Ovary (tissue), 9 donors: Measurements from ENCODE around the gene TGM2. TPM values are rescaled to one million over a fixed set of nuclear protein-coding genes. Genes with fewer than 3 reads are reported as not detected.

ENCODE experiments used
- DNase-seq, 5 donors: peaks; one replicate each; pipeline ENCODE4 v3.0.0-alpha.2; 2019 to 2020
- H3K27ac ChIP-seq, 2 donors: fragments of 200-600 bp; one replicate each; pipeline versions ENCODE4 v1.5.1 to v1.8.0; 2019 to 2022
- H3K27me3 ChIP-seq: fragments of 200-600 bp; one replicate; pipeline ENCODE4 v1.8.0; 2022
- H3K36me3 ChIP-seq: fragments of 200-600 bp; sonication (generic); one replicate; pipeline ENCODE4 v1.5.1; 2019
- H3K4me1 ChIP-seq: one replicate; pipeline ENCODE4 v1.8.1; 2013; ENCODE audit warnings: mild to moderate bottlenecking, moderate library complexity; ENCODE audit not compliant: insufficient read depth
- H3K4me3 ChIP-seq: fragments of 200-600 bp; sonication (generic); one replicate; pipeline ENCODE4 v1.5.1; 2017
- H3K9me3 ChIP-seq, 2 donors: fragments of 200-600 bp in 1 of 2; sonication (generic) in 1 of 2; one replicate each; pipeline versions ENCODE4 v1.5.1 to v1.8.1; 2013 to 2019; ENCODE audit warnings: mild to moderate bottlenecking in 1 of 2, moderate library complexity in 1 of 2
- EP300 ChIP-seq: sonication (generic); formaldehyde crosslinking; IDR thresholded peaks from one replicate; pipeline ENCODE4 v1.6.1; 2017; ENCODE audit warnings: antibody characterized with exemption
- POLR2A ChIP-seq: fragments of 450-650 bp; IDR thresholded peaks from one replicate; pipeline ENCODE4 v1.6.1; 2017; ENCODE audit warnings: antibody characterized with exemption, mild to moderate bottlenecking, moderate library complexity
- WGBS, 3 donors: extraction: QIAGEN DNeasy Blood & Tissue Kit in 1 of 3; methylation state at CpG; one replicate each; pipeline versions ENCODE4 v1.1.5 to v1.1.7; 2013 to 2017; 5-methylcytosine and 5-hydroxymethylcytosine counted together
- intact Hi-C, 4 donors: fragments of 100-400 bp; cut with DNase I; formaldehyde crosslinking; loops; one replicate each; pipeline versions ENCODE4 v1.11.0 to v1.15.1; 2022 to 2023
- polyA plus RNA-seq, 2 donors: library from polyadenylated mRNA; stranded (reverse); fragments of 200-250 nt in 1 of 2; fragments of 350-450 nt in 1 of 2; fragmentation: Illumina TruSeq in 1 of 2; extraction: RNeasy Lipid Tissue Mini Kit (QIAGEN cat#74804) in 1 of 2; gene quantifications; one replicate each; pipeline ENCODE4 v1.2.3, GENCODE V29; 2013 to 2014
- total RNA-seq, 7 donors: library from RNA; depleted of rRNA in 2 of 7; stranded (reverse); fragments of >200 nt in 2 of 7; fragmentation: NEBNext Ultra II Directional in 3 of 7; extraction: Animal tissue kit (Norgen Biotek cat#: 25700) in 3 of 7; gene quantifications; one replicate each; pipeline versions ENCODE4 v1.1.0 to v1.2.4, GENCODE V29; 2016 to 2023
- TF ChIP-seq, protein P1 (sequence below), 3 donors: fragments of 450-650 bp in 2 of 3; fragments of 200-600 bp in 1 of 3; IDR thresholded peaks; one replicate each; pipeline versions ENCODE4 v1.5.1 to v1.8.0; 2016 to 2022; ENCODE audit warnings: antibody characterized with exemption in 3 of 3, mild to moderate bottlenecking in 1 of 3
- donor health status: DM: no; HTN: no; CAD: no; lungs with moderate emphysema.
- donor health status: DM: no; HTN: no; CAD: no.
- donor health status: Bipolar disorder and iron deficiency.
- donor health status: DM: yes; HTN: yes; CAD: no.
- donor health status: DM: no; HTN: no; CAD: no.
- donor health status: DM: yes; HTN: yes; CAD: no.

The TGM2 gene
- total and polyA plus RNA-seq, 9 donors, result 15.0 to 320 (median 52.8) TPM

DNA sequence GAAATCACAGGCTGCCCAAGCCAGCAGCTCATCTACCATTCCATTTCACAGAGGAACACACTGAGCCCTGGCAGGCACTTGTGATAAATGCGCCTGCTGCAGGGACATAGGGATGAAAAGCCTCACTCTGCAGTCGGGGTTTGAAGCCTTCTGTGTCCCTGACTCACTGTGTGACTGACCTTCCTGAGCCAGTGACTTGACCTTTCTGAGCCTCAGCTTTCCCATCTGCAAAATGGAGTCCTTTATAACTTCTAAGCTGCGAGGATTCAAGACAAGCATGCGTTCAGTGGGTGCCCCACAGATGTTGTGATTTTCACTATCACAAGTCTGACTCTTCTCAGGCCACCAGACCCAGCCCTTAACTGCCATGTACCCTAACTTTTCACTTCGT, 5.5 kb downstream of the TGM2 start:
- 87 to 91% (median 90%) methylated on average over 5 of the region's 5 CpGs for WGBS, 3 donors
- Histone ChIP-seq H3K4me3 (no peak overlapping the region), H3K9me3 (no peaks in the 10 kb centered on the region), H3K36me3 (no peaks in the 10 kb centered on the region), H3K27me3 (no peaks in the 10 kb centered on the region), H3K27ac (no peak overlapping the region), H3K4me1 (peaks cover under 1% of the 10 kb centered on the region)
- TF ChIP-seq, protein P1, sequence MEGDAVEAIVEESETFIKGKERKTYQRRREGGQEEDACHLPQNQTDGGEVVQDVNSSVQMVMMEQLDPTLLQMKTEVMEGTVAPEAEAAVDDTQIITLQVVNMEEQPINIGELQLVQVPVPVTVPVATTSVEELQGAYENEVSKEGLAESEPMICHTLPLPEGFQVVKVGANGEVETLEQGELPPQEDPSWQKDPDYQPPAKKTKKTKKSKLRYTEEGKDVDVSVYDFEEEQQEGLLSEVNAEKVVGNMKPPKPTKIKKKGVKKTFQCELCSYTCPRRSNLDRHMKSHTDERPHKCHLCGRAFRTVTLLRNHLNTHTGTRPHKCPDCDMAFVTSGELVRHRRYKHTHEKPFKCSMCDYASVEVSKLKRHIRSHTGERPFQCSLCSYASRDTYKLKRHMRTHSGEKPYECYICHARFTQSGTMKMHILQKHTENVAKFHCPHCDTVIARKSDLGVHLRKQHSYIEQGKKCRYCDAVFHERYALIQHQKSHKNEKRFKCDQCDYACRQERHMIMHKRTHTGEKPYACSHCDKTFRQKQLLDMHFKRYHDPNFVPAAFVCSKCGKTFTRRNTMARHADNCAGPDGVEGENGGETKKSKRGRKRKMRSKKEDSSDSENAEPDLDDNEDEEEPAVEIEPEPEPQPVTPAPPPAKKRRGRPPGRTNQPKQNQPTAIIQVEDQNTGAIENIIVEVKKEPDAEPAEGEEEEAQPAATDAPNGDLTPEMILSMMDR (IDR thresholded peaks at IDR 0.05), result no peak
- intact Hi-C loops, result loop anchor here in 1 of 4 donors (10.0 kb wide), 1 partner anchor 85 kb away; no protein-coding TSS in a partner anchor
- DNase-seq, result no peak

DNA sequence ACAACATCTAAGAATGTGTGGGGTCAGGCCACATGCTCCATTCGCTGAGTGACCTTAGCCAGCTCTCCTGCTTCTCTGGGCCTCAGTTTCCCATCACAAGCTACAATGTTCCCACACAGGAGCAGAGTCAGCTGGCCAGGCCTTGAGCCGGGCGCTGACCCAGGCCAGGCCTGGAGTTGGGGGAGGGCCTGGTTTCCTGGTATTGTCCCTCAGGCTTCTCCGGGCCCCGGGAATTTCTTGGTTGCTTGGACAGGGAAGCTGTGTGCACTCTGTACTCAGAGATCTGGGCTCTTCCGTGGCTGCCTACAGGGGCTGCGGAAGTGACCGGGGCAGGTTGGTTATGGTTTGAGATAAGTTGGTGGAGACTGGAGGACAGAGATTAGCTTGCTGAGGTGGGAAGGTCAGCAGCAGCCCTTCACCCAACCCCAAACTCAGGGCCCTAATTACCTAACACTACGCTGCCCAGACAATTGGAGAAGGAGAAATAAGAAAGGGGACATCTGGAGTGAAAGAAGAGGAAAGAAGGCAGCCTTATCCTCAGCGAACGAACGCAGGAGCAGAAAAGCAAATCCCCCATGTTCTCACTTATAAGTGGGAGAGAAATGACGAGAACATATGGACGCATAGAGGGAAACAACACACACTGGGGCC, 6.2 kb downstream of the TGM2 start:
- H3K36me3 ChIP-seq, result no peaks in the 10 kb centered on the region
- WGBS, 3 donors, result 63 to 73% (median 67%) methylated on average over 14 of the region's 14 CpGs
- TF ChIP-seq, protein P1 (IDR thresholded peaks at IDR 0.05), result no peak
- TF ChIP-seq EP300 (no peak), POLR2A (no peak)
- H3K9me3 ChIP-seq, result no peaks in the 10 kb centered on the region
- H3K27ac ChIP-seq, result no peak overlapping the region
- DNase-seq, result no peak
- intact Hi-C loops, result loop anchor here in 1 of 4 donors (10.0 kb wide), 1 partner anchor 84 kb away; no protein-coding TSS in a partner anchor
- H3K27me3 ChIP-seq, result no peaks in the 10 kb centered on the region
- H3K4me3 ChIP-seq, result no peak overlapping the region
- H3K4me1 ChIP-seq, result no peaks in the 10 kb centered on the region

- no peak overlapping the region for H3K4me3 ChIP-seq
- WGBS, 3 donors, result 80 to 90% (median 85%) methylated on average over 14 of the region's 14 CpGs
- H3K36me3 ChIP-seq, result no peaks in the 10 kb centered on the region
- DNase-seq, result no peak
- TF ChIP-seq EP300 (no peak), POLR2A (no peak)
- TF ChIP-seq, protein P1 (IDR thresholded peaks at IDR 0.05), result no peak
- H3K9me3 ChIP-seq, result no peaks in the 10 kb centered on the region
- intact Hi-C loops, result loop anchor here in 1 of 4 donors (10.0 kb wide), 1 partner anchor 83 kb away; no protein-coding TSS in a partner anchor
- no peaks in the 10 kb centered on the region for H3K27me3 ChIP-seq
- H3K4me1 ChIP-seq, result no peaks in the 10 kb centered on the region
- H3K27ac ChIP-seq, result no peak overlapping the region
Measured at GRCh38 chr20:38157635-38158495, 7.2 kb downstream of the TGM2 start.

- Histone ChIP-seq H3K4me3 (no peak overlapping the region), H3K36me3 (no peaks in the 10 kb centered on the region), H3K9me3 (no peaks in the 10 kb centered on the region), H3K27me3 (no peaks in the 10 kb centered on the region), H3K4me1 (peaks cover 2% of the 10 kb centered on the region), H3K27ac (no peak overlapping the region)
- DNase-seq, result peak in 1 of 5 donors; percentile 54
- 57 to 66% (median 60%) methylated on average over 11 of the region's 11 CpGs for WGBS, 3 donors
- intact Hi-C loops, result loop anchor here in 1 of 4 donors (10.0 kb wide), 1 partner anchor 82 kb away; no protein-coding TSS in a partner anchor
- TF ChIP-seq EP300, result no peak
- no peak for TF ChIP-seq POLR2A
- TF ChIP-seq, protein P1 (IDR thresholded peaks at IDR 0.05), result no peak
Measured at GRCh38 chr20:38156888-38157634, 8.0 kb downstream of the TGM2 start.
